Left lung (tissue), 10 donors: Measurements from ENCODE around the gene HIBADH. TPM values are rescaled to one million over a fixed set of nuclear protein-coding genes. Genes with fewer than 3 reads are reported as not detected.

Experiments used
- ATAC-seq: fragments of 200-7000 bp; cut with Tn5 transposase; one replicate; pipeline ENCODE4 v1.9.1; 2020; ENCODE audit warnings: moderate library complexity
- DNase-seq, 4 donors: peaks; one replicate each; pipeline ENCODE4 v3.0.0-alpha.2; 2013 to 2020
- H3K27ac ChIP-seq, 2 donors: fragments of 200-600 bp; sonication (generic) in 1 of 2; one replicate each; pipeline versions ENCODE4 v1.5.0 to v1.8.0; 2020 to 2021
- H3K27me3 ChIP-seq, 2 donors: fragments of 200-600 bp; sonication (generic) in 1 of 2; one replicate each; pipeline versions ENCODE4 v1.5.0 to v1.8.0; 2020 to 2021
- H3K36me3 ChIP-seq, 2 donors: fragments of 200-600 bp; sonication (generic) in 1 of 2; one replicate each; pipeline versions ENCODE4 v1.5.0 to v1.8.0; 2020 to 2021
- H3K4me1 ChIP-seq, 2 donors: fragments of 200-600 bp; one replicate each; pipeline ENCODE4 v1.8.0; 2021
- H3K4me3 ChIP-seq, 2 donors: fragments of 200-600 bp; sonication (generic) in 1 of 2; one replicate each; pipeline versions ENCODE4 v1.5.0 to v1.8.0; 2020 to 2021; ENCODE audit warnings: mild to moderate bottlenecking in 1 of 2
- H3K9me3 ChIP-seq, 2 donors: fragments of 200-600 bp; sonication (generic) in 1 of 2; one replicate each; pipeline versions ENCODE4 v1.5.0 to v1.8.0; 2020 to 2021
- CTCF ChIP-seq, 2 donors: fragments of 200-600 bp; sonication (generic) in 1 of 2; IDR thresholded peaks; one replicate each; pipeline versions ENCODE4 v1.5.0 to v1.8.0; 2021; ENCODE audit warnings: antibody characterized with exemption in 2 of 2
- intact Hi-C, 2 donors: fragments of 100-400 bp; cut with DNase I; formaldehyde crosslinking; loops; one replicate each; pipeline versions ENCODE4 v1.11.2 to v1.14.2; 2022
- polyA plus RNA-seq, 6 donors: library from polyadenylated mRNA; unstranded; fragments of 120-200 nt; gene quantifications; one replicate each; pipeline ENCODE4 v1.2.1, GENCODE V29; 2013; ENCODE audit not compliant: insufficient read length in 6 of 6
- total RNA-seq, 2 donors: library from RNA; stranded (reverse); fragmentation: NEBNext Ultra II Directional; extraction: Animal tissue kit (Norgen Biotek cat#: 25700); gene quantifications; one replicate each; pipeline ENCODE4 v1.2.1, GENCODE V29; 2021
- donor health status: DM: no; HTN: yes; CAD: no.
- donor health status: DM: no; HTN: no; CAD: no.

HIBADH gene
- total and polyA plus RNA-seq, 8 donors: 20.8 to 63.3 (median 49.4) TPM

- peaks cover 7 to 45% of the 10 kb centered on the region in 2 donors for H3K9me3 ChIP-seq
- H3K27ac ChIP-seq: no peak overlapping the region
- H3K27me3 ChIP-seq: no peaks in the 10 kb centered on the region
- no peak for ATAC-seq
- intact Hi-C loops: no loop called here
- DNase-seq: no peak
- H3K36me3 ChIP-seq: peaks cover 0 to 17% of the 10 kb centered on the region in 2 donors
- no peak for TF ChIP-seq CTCF (IDR thresholded peaks at IDR 0.05)
- H3K4me3 ChIP-seq: no peak overlapping the region
- no peaks in the 10 kb centered on the region for H3K4me1 ChIP-seq
Measured at GRCh38 chr7:27619492-27619891, 43.2 kb downstream of the HIBADH start.

GRCh38 chr7:27617651-27618381 lies 44.9 kb downstream of the HIBADH start:
- Histone ChIP-seq H3K27me3 (no peaks in the 10 kb centered on the region), H3K4me3 (no peak overlapping the region), H3K27ac (no peak overlapping the region), H3K9me3 (peaks cover 7 to 45% of the 10 kb centered on the region in 2 donors), H3K4me1 (no peaks in the 10 kb centered on the region), H3K36me3 (peaks cover 0 to 17% of the 10 kb centered on the region in 2 donors)
- ATAC-seq: no peak
- intact Hi-C loops: no loop called here
- no peak for TF ChIP-seq CTCF (IDR thresholded peaks at IDR 0.05)
- no peak for DNase-seq

- TF ChIP-seq CTCF (IDR thresholded peaks at IDR 0.05): no peak
- H3K4me1 ChIP-seq: no peaks in the 10 kb centered on the region
- intact Hi-C loops: no loop called here
- H3K36me3 ChIP-seq: peaks cover 0 to 16% of the 10 kb centered on the region in 2 donors
- DNase-seq: no peak
- ATAC-seq: no peak
- no peak overlapping the region for H3K4me3 ChIP-seq
- H3K27ac ChIP-seq: no peak overlapping the region
- H3K27me3 ChIP-seq: no peaks in the 10 kb centered on the region
- peaks cover 7 to 37% of the 10 kb centered on the region in 2 donors for H3K9me3 ChIP-seq
Measured at GRCh38 chr7:27616914-27617548, 45.7 kb downstream of the HIBADH start.

GRCh38 chr7:27616186-27616491 lies 46.5 kb downstream of the HIBADH start:
- Histone ChIP-seq H3K27me3 (no peaks in the 10 kb centered on the region), H3K9me3 (peaks cover 7 to 28% of the 10 kb centered on the region in 2 donors), H3K36me3 (peaks cover 0 to 7% of the 10 kb centered on the region in 2 donors), H3K4me3 (no peak overlapping the region), H3K4me1 (no peaks in the 10 kb centered on the region), H3K27ac (no peak overlapping the region)
- intact Hi-C loops: no loop called here
- ATAC-seq (no peak), DNase-seq (no peak)
- no peak for TF ChIP-seq CTCF (IDR thresholded peaks at IDR 0.05)

- Histone ChIP-seq H3K4me3 (no peak overlapping the region), H3K9me3 (peaks cover 7 to 23% of the 10 kb centered on the region in 2 donors), H3K27me3 (no peaks in the 10 kb centered on the region), H3K4me1 (peaks cover 0 to 1% of the 10 kb centered on the region in 2 donors), H3K27ac (no peak overlapping the region), H3K36me3 (peaks cover 0 to 6% of the 10 kb centered on the region in 2 donors)
- intact Hi-C loops: no loop called here
- ATAC-seq: no peak
- TF ChIP-seq CTCF (IDR thresholded peaks at IDR 0.05): no peak
- no peak for DNase-seq
Measured at GRCh38 chr7:27615420-27616185, 47.1 kb downstream of the HIBADH start.
